Spleen (tissue), 11 donors: ENCODE data around the gene LEFTY2. TPM values are rescaled to one million over a fixed set of nuclear protein-coding genes. Genes with fewer than 3 reads are reported as not detected.

ENCODE experiments used
- DNase-seq: peaks from one replicate; pipeline ENCODE4 v3.0.0-alpha.2; 2020
- H3K27ac ChIP-seq, 8 donors: fragments of 200-600 bp; sonication (generic) in 7 of 8; 1 replicate in 4 of 8; 2 replicates in 4 of 8; pipeline versions ENCODE4 v1.5.0 to v1.8.0; 2016 to 2021; ENCODE audit warnings: inconsistent platforms in 4 of 8, mild to moderate bottlenecking in 4 of 8, moderate library complexity in 1 of 8
- H3K27me3 ChIP-seq, 7 donors: fragments of 200-600 bp; sonication (generic) in 6 of 7; replicated peaks in 1 of 7; 1 replicate in 4 of 7; 2 replicates in 3 of 7; pipeline versions ENCODE4 v1.5.0 to v1.8.0; 2016 to 2021; ENCODE audit warnings: inconsistent platforms in 3 of 7, mild to moderate bottlenecking in 1 of 7
- H3K36me3 ChIP-seq, 6 donors: fragments of 200-600 bp; sonication (generic) in 5 of 6; 1 replicate in 4 of 6; 2 replicates in 2 of 6; pipeline versions ENCODE4 v1.5.0 to v1.8.0; 2016 to 2021; ENCODE audit warnings: inconsistent platforms in 2 of 6
- H3K4me1 ChIP-seq, 6 donors: fragments of 200-600 bp; sonication (generic) in 5 of 6; 1 replicate in 3 of 6; 2 replicates in 3 of 6; pipeline versions ENCODE4 v1.5.0 to v1.8.0; 2016 to 2021; ENCODE audit warnings: inconsistent platforms in 3 of 6
- H3K4me3 ChIP-seq, 8 donors: fragments of 200-600 bp; sonication (generic) in 7 of 8; 1 replicate in 4 of 8; 2 replicates in 4 of 8; pipeline versions ENCODE4 v1.5.0 to v1.8.0; 2016 to 2021; ENCODE audit warnings: inconsistent platforms in 4 of 8, mild to moderate bottlenecking in 4 of 8, moderate library complexity in 2 of 8
- H3K9me3 ChIP-seq, 8 donors: fragments of 200-600 bp; sonication (generic) in 7 of 8; 1 replicate in 4 of 8; 2 replicates in 4 of 8; pipeline versions ENCODE4 v1.5.0 to v1.8.0; 2016 to 2021; ENCODE audit warnings: inconsistent platforms in 4 of 8
- CTCF ChIP-seq, 11 experiments: fragments of 200-600 bp in 7 of 11; fragments of 450-650 bp in 4 of 11; sonication (generic) in 4 of 11; IDR thresholded peaks in 8 of 11; conservative IDR thresholded peaks in 3 of 11; 1 replicate in 7 of 11; 2 replicates in 4 of 11; pipeline versions ENCODE4 v1.4.0 to v1.8.0; 2016 to 2021; ENCODE audit warnings: antibody characterized with exemption in 11 of 11, inconsistent platforms in 4 of 11, mild to moderate bottlenecking in 1 of 11
- POLR2A ChIP-seq, 3 donors: fragments of 450-650 bp; IDR thresholded peaks; one replicate each; pipeline ENCODE4 v1.5.1; 2017; ENCODE audit warnings: antibody characterized with exemption in 3 of 3, mild to moderate bottlenecking in 1 of 3
- POLR2AphosphoS5 ChIP-seq, 3 donors: sonication (generic); formaldehyde crosslinking; IDR thresholded peaks; one replicate each; pipeline ENCODE4 v1.5.1; 2017; ENCODE audit warnings: antibody characterized with exemption in 3 of 3
- WGBS, 5 donors: extraction: QIAGEN DNeasy Blood & Tissue Kit in 3 of 5; methylation state at CpG; one replicate each; pipeline versions ENCODE4 v1.1.5 to v1.1.7; 2013 to 2018; 5-methylcytosine and 5-hydroxymethylcytosine counted together
- intact Hi-C: fragments of 100-400 bp; cut with DNase I; formaldehyde crosslinking; loops from one replicate; pipeline ENCODE4 v1.15.0; 2023; ENCODE audit warnings: low total_unique reads
- polyA plus RNA-seq, 3 donors: library from polyadenylated mRNA; stranded (reverse); fragments of 200-250 nt; gene quantifications; one replicate each; pipeline ENCODE4 v1.2.1, GENCODE V29; 2013
- total RNA-seq, 7 donors: library from RNA; depleted of rRNA in 3 of 7; stranded (reverse); fragments of >200 nt in 3 of 7; fragmentation: NEBNext Ultra II Directional in 4 of 7; extraction: Animal tissue kit (Norgen Biotek cat#: 25700) in 4 of 7; gene quantifications; one replicate each; pipeline versions ENCODE4 v1.1.0 to v1.2.1, GENCODE V29; 2016 to 2021
- donor health status: healthy with polysubstance abuse.
- donor health status: DM: no; HTN: no; CAD: no; lungs with moderate emphysema.
- donor health status: DM: no; HTN: no; CAD: no.
- donor health status: Bipolar disorder and iron deficiency.
- donor health status: healthy.
- donor health status: DM: no; HTN: no; CAD: no.
- donor health status: DM: yes; HTN: yes; CAD: no.

LEFTY2 gene
- total and polyA plus RNA-seq, 10 donors = 0.06 to 0.65 (median 0.36) TPM; not detected in 4

GRCh38 chr1:225896494-225896893, 44.5 kb downstream of the LEFTY2 start:
- H3K27ac ChIP-seq = peak overlapping the region in 7 of 8 donors; percentile 75 to 91 (median 80)
- no peaks in the 10 kb centered on the region for H3K36me3 ChIP-seq
- DNase-seq = no peak
- no peaks in the 10 kb centered on the region for H3K27me3 ChIP-seq
- intact Hi-C loops = no loop called here
- no peaks in the 10 kb centered on the region for H3K9me3 ChIP-seq
- H3K4me1 ChIP-seq = peaks cover 11 to 39% (median 32%) of the 10 kb centered on the region in 6 donors
- 82 to 89% (median 86%) methylated on average over 5 of the region's 5 CpGs for WGBS, 5 donors
- H3K4me3 ChIP-seq = peak overlapping the region in 1 of 8 donors; percentile 41
- TF ChIP-seq CTCF (IDR thresholded peaks at IDR 0.05 in 8 of 11, conservative IDR thresholded peaks at IDR 0.05 in 3 of 11) (no peak), POLR2A (IDR thresholded peaks at IDR 0.05) (no peak), POLR2AphosphoS5 (IDR thresholded peaks at IDR 0.05) (no peak)

- WGBS, 5 donors = 80 to 94% (median 91%) methylated on average over 6 of the region's 6 CpGs
- TF ChIP-seq CTCF (IDR thresholded peaks at IDR 0.05 in 8 of 11, conservative IDR thresholded peaks at IDR 0.05 in 3 of 11) (no peak), POLR2A (IDR thresholded peaks at IDR 0.05) (no peak), POLR2AphosphoS5 (IDR thresholded peaks at IDR 0.05) (no peak)
- intact Hi-C loops = no loop called here
- no peaks in the 10 kb centered on the region for H3K36me3 ChIP-seq
- peaks cover 0 to 6% (median 0%) of the 10 kb centered on the region in 7 donors for H3K27me3 ChIP-seq
- H3K9me3 ChIP-seq = no peaks in the 10 kb centered on the region
- peaks cover under 1 to 17% (median 14%) of the 10 kb centered on the region in 6 donors for H3K4me1 ChIP-seq
- DNase-seq = no peak
- H3K4me3 ChIP-seq = no peak overlapping the region
- no peak overlapping the region for H3K27ac ChIP-seq
Measured at GRCh38 chr1:225892307-225892706, 48.7 kb downstream of the LEFTY2 start.

GRCh38 chr1:225891229-225891972, 49.6 kb downstream of the LEFTY2 start:
- peaks cover 0 to 6% (median 0%) of the 10 kb centered on the region in 7 donors for H3K27me3 ChIP-seq
- intact Hi-C loops = no loop called here
- peaks cover 0 to 8% (median 5%) of the 10 kb centered on the region in 6 donors for H3K4me1 ChIP-seq
- peak overlapping the region in 1 of 8 donors; percentile 1 for H3K27ac ChIP-seq
- H3K4me3 ChIP-seq = no peak overlapping the region
- no peak for DNase-seq
- no peak for TF ChIP-seq POLR2AphosphoS5 (IDR thresholded peaks at IDR 0.05)
- TF ChIP-seq CTCF (IDR thresholded peaks at IDR 0.05 in 8 of 11, conservative IDR thresholded peaks at IDR 0.05 in 3 of 11) = no peak
- no peak for TF ChIP-seq POLR2A (IDR thresholded peaks at IDR 0.05)
- WGBS, 5 donors = 87 to 96% (median 89%) methylated on average over 14 of the region's 14 CpGs
- H3K9me3 ChIP-seq = no peaks in the 10 kb centered on the region
- no peaks in the 10 kb centered on the region for H3K36me3 ChIP-seq
